Endometrium (tissue), 2 donors: ENCODE data around the gene MS4A15.
A peak's percentile ranks its signal among the peaks of the same experiment; 100 is the strongest.
"Not testable (repeated sequence)": the region's sequence is repeated elsewhere in the genome, so short reads cannot be mapped to it uniquely, and the experiment has no call there.

Source experiments
- FAIRE-seq: peaks from 2 replicates; lab custom pipeline; 2012; peaks lifted over from hg19 to GRCh38; lab: Jason Lieb, UNC
- donor health status: control.
- donor health status: control.

MS4A15 gene

DNA sequence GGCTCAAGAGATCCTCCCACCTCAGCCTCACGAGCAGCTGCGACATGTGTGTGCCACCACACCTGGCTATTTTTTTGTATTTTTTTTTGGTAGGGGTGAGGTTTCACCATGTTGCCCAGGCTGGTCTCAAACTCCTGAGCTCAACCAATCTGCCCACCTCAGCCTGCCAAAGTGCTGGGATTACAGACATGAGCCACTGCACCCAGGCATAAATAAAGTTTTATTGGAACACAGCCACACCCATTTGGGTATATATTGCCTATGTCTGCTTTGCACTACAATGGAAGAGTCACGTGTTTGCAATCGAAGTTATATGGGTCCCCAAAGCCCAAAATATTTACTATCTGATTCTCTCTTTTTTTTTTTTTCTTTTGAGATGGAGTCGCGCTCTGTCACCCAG lies 1.8 kb upstream of the MS4A15 start:
- FAIRE-seq, result no peak

DNA sequence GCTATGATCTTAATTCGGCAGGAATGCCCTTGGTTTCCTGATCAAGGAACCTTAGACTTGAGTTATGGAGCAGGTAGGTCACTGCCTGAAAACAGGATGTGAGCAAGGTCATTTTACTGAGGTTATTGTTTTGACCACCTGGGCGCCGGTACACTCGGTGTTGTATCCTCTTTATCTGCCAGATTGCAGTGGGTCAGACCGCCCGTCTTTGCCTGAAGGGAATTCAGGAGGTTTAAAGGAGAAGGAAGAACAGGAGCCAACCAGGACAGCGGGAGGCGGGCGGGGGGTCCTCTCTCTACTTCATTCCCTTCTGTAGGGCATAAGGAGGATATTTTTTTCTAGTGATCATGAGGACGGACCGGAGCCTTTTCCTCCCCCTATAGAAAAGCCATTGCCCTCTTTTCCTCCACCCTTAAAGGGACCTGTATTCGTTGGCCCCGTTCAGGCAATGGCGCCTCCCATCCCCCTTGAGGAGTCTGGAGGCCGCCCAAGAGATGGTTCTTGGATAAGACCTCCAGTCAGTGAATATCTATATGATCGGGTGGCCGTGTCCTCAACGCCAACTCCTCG lies 649 bp downstream of the MS4A15 start:
- no peak for FAIRE-seq

DNA sequence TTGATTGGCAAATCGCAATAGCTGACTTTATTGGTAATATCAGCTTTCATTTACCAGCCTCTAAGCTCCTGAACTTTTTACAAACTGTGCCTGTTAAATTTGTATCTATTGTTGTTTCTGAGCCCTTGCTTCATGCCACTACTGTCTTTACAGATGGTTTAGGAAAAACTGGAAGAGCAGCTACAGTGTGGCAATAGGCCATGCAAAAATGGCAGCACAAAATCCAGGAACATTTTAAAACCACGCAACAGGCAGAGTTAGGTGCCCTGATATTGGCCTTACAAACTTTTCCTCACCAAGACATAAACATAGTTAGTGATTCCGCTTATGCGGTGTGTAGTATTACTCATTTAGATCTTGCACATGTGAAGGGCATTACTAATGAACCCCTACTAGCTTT lies 2.0 kb downstream of the MS4A15 start:
- not testable (repeated sequence) for FAIRE-seq

DNA sequence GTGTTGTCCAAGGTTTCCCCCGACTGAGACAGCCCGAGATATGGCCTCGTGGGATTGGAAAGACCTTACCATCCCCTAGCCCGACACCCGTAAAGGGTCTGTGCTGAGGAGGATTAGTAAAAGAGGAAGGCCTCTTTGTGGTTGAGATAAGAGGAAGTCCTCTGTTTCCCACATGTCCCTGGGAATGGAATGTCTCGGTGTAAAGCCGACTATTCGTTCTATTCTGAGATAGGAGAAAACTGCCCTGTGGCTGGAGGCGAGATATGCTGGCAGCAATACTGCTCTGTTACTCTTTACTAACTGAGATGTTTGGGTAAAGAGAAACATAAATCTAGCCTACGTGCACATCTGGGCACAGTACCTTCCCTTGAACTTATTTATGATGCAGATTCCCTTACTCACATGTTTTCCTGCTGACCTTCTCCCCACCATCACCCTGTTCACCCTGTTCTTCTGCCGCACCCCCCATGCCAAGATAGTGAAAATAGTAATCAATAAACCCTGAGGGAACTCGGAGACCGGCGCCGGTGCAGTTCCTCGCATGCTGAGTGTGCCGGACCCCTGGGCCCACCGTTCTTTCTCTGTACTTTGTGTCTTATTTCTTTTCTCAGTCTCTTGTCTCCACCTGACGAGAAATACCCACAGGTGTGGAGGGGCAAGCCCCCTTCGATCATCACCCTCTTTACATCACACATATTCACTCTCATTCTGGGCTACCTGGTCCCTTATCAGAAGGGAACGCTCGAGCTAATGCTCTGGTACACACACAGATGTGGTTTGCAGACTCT lies 3.0 kb downstream of the MS4A15 start:
- not testable (repeated sequence) for FAIRE-seq

DNA sequence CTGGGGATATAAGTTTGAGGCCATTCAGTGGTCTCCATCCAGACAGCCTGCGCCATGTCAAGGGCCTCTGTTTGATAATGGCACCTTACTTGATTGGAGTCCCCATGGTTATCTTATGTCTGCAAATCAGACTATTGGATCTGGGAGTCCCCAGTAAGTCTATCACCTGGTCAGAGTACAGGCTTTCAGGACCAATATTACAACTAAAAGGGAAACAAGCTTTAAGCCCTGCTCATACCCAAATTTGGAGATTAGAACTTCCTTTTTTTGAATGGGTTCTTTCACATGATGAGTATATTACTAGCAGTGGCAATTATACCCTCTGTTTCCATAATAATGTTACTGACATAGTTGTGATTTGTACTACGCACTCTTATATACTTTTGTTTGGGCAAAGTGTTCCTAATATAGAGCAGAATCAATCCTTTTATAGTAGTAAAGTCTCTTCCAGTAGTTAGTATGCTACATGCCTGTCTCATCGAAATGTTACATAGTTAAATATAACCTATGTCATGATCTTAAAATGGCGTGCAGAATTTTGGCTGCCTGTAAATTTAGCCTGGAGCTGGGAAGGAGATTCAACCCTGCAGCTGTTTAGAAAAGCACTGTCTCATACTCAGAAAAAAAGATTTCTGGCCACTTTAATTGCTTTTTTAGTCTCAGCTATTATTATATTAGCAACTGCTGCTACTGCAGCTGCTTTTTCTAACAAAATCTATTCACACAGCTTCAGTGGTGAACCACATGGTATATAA lies 4.9 kb downstream of the MS4A15 start:
- FAIRE-seq, result no peak

- no peak for FAIRE-seq
Observed at GRCh38 chr11:60762851-60763691, 6.4 kb downstream of the MS4A15 start.

DNA sequence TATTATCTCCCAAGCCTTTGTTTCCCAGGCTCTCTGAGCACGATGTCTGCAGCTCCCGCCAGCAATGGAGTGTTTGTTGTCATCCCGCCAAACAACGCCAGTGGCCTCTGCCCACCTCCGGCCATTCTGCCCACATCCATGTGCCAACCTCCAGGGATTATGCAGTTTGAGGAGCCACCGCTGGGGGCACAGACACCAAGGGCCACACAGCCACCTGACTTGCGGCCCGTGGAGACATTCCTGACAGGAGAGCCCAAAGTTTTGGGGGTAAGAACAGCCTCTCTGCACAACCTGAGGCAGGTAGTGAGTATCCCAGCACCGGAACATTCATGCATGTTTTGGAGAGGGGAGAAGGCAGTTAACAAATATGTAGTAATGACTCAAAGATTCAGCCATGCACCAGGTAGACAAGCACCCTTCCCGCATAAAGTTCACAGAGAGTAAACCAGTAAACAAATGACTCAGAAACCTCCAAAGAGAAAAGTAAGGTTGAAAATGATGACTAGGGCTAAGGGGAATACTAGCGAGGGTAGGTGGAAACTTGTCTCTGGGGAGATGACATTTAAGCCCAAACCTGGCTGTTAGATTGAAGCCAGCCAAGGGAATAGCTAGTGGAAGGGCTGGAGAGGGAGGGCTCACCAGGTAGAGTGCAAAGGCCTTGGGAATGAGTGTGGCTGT lies 7.2 kb downstream of the MS4A15 start:
- no peak for FAIRE-seq

DNA sequence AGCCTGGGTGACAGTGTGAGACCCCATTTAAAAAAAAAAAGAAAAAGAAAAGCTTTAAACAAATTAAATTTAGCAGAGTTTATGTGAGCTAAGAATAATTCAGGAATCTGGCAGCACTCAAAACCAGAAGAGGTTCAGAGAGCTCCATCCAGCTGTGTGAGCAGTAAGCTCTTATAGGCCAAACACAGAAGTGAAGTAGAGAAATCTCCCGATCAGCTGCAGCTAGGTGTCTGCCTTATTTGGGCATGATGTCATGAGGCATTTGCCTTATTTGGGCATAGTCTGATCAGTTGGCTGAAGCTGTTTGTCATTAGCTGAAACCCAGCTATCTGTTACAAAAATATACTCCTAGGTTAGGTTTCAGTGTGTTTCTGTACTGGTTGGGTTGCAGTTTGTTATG lies 8.2 kb downstream of the MS4A15 start:
- FAIRE-seq, result no peak

GRCh38 chr11:60765355-60765754 lies 8.7 kb downstream of the MS4A15 start:
- no peak for FAIRE-seq

GRCh38 chr11:60766547-60766946 lies 9.9 kb downstream of the MS4A15 start:
- no peak for FAIRE-seq

DNA sequence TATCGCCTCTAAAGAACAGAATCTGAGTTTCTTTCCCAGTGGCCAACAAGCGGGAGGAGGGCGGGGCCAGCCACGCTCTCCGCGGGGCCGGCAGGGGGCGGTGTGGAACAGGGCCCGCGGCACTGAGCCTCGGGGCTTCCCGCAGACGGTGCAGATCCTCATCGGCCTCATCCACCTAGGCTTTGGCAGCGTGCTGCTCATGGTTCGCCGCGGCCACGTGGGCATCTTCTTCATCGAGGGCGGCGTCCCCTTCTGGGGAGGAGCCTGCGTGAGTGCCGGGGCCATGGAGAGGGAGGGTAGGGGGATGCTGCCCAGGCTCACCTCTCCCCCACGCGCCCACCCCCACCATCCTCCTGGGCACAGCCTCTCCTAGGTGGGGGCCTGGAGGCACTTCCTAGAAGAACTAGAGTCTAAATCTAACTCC lies 10.7 kb downstream of the MS4A15 start:
- FAIRE-seq, result no peak

- no peak for FAIRE-seq
Observed at GRCh38 chr11:60768202-60768601, 11.5 kb downstream of the MS4A15 start.

DNA sequence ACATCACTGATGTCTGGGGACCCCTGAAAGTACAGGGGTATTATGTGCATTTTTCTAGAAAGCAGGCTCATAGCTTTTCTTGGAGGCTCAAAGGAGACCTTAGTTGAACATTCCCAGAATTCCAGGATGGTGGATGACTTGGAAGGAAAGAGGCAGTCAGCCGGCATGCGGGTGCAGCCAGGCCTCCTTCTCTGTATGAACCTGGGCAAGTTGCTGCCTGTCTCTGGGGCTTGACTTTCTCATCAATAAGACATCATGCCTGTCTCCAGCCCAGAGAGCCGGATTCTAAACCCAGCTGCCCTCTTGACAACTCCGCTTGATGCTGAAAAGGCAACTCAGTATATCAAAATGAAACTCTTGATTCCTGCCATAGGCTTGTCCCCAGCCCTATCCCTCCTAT lies 12.6 kb downstream of the MS4A15 start:
- FAIRE-seq, result no peak

DNA sequence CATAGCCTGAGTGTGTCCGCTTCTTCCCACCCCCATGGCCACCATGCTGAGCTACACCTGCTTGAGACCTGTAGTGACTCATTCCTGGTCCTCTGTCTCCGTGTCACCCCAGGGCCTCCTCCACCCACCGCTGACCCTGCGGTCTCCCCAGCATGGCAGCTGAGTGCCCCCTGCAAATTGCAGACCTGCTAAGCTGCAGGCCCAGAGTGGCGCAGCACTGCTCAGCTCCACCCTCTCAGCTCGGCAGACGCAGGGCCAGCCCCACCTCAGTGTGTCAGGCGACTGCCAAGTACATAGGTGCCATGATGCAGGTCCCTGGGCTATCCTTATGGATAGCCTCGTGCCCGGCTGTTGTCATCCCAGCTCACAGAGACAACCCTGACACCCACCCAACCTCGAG lies 13.1 kb downstream of the MS4A15 start:
- FAIRE-seq, result no peak

- no peak for FAIRE-seq
Observed at GRCh38 chr11:60771146-60771545, 14.5 kb downstream of the MS4A15 start.

DNA sequence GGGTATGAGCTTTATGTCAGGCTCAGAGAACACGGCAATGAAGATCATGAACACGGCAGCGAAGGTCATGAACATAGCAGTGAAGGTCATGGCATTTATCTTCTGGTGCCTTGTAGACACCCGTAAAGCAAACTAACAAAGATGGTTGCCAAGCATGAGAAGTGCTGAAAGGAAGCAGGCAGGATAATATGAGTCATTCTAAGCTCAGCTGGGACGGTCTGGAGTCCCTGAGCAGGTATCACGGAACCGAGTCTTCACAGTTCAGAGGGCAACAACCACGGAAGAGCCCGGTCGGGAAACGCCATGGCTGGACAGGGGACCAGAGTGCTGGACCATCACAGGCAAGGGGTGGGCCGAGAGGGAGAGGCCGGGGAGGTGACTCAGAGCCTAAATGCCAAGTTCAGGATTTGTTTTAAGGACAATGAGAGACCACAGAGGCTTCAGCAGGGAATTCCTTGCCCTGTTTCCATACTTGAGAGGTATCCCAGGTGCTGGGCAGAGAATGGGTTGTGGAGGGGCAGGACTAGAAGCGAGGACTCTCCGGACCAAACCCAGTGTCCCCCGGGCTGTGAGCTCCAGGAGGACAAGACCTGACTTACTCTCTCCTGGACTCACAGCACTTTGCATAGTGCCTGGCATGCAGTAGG lies 15.3 kb downstream of the MS4A15 start:
- no peak for FAIRE-seq

DNA sequence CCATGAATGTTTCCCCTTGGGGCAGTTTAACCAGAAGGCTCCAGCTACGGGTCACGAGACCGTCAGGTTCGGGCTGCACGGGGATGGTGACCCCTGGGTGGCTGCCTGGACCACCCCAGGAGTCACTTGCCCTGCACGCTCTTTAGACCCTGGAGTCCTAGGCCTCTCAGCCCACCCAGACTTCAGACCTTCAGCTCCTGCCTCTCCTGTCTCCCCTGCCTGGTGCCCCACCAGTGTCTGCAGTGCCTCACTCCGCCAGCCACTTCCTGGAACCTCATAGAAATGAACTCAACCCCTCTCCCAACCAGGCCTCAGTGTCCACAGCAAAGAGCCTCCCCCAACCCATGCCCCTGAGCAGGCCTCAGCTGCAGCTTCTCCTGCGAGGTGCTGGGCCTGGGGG lies 16.0 kb downstream of the MS4A15 start:
- no peak for FAIRE-seq

DNA sequence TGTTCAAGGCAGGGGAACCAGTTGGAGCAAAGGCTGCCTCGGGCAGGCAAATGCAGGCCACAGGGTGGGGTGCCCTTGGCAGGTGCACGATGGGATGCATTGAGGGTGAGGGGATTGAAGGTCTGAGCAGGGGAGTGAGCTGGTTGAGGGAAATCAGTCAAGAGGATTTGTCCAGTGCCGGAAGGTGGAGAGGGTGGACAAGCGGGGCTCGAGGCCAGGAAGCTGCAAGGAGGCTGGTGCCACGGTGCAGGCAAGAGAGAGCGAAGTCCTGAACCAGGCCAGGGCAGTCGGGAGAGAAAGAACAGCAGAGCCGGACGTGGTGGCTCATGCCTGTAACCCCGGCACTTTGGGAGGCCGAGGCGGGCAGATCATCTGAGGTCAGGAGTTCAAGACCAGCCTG lies 18.1 kb downstream of the MS4A15 start:
- no peak for FAIRE-seq

DNA sequence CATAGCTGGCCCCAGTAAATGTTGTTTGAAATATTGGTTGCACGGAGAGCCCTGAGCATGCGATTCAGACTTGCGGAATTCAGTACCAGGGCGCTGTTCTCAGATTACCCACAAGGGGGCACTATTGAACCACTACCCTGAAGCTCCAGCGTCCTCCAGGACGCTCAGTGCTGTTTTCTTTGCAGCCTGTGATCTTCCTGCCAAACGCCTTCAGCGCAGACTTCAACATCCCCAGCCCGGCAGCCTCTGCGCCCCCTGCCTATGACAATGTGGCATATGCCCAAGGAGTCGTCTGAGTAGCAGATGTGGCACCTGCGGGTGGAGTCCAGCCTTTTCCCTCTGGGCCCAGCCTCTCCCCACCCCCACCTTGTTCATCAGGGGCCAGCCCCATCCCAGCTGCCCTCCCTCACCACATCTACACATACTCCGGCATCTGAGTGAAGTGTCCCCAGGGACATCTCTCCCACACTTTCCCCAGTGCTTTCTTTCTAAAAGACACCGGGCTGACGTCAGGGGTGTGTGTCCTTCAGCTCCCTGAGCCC lies 18.8 kb downstream of the MS4A15 start:
- FAIRE-seq, result peak; percentile 45

GRCh38 chr11:60776167-60776566 lies 19.5 kb downstream of the MS4A15 start:
- FAIRE-seq, result no peak

GRCh38 chr11:60777106-60777505 lies 20.4 kb downstream of the MS4A15 start:
- no peak for FAIRE-seq
